Uterus (tissue), 4 donors: Measurements from ENCODE around the gene FTSJ3. TPM values are rescaled to one million over a fixed set of nuclear protein-coding genes. Genes with fewer than 3 reads are reported as not detected.

Experiments
- DNase-seq, 2 donors: peaks; one replicate each; pipeline ENCODE4 v3.0.0-alpha.2; 2019 to 2020
- H3K27ac ChIP-seq, 2 donors: fragments of 200-600 bp; sonication (generic); 1 replicate in 1 of 2; 2 replicates in 1 of 2; pipeline ENCODE4 v1.5.1; 2016 to 2018
- H3K27me3 ChIP-seq, 2 donors: fragments of 200-600 bp; sonication (generic); one replicate each; pipeline ENCODE4 v1.5.1; 2018 to 2019; ENCODE audit warnings: control low read depth in 1 of 2
- H3K36me3 ChIP-seq, 2 donors: fragments of 200-600 bp; sonication (generic); one replicate each; pipeline ENCODE4 v1.5.1; 2019; ENCODE audit warnings: control low read depth in 1 of 2
- H3K4me1 ChIP-seq, 2 donors: fragments of 200-600 bp; sonication (generic); one replicate each; pipeline ENCODE4 v1.5.1; 2018 to 2019; ENCODE audit warnings: control low read depth in 1 of 2
- H3K4me3 ChIP-seq, 2 donors: fragments of 200-600 bp; sonication (generic); 1 replicate in 1 of 2; 2 replicates in 1 of 2; pipeline ENCODE4 v1.5.1; 2018 to 2019; ENCODE audit warnings: mild to moderate bottlenecking in 1 of 2
- H3K9me3 ChIP-seq, 2 donors: fragments of 200-600 bp; sonication (generic); one replicate each; pipeline ENCODE4 v1.5.1; 2019; ENCODE audit warnings: control low read depth in 1 of 2
- CTCF ChIP-seq, 4 experiments: fragments of 200-600 bp in 2 of 4; fragments of 450-650 bp in 2 of 4; sonication (generic) in 2 of 4; IDR thresholded peaks; one replicate each; pipeline ENCODE4 v1.5.1; 2016 to 2019; ENCODE audit warnings: antibody characterized with exemption in 4 of 4, mild to moderate bottlenecking in 2 of 4, moderate library complexity in 1 of 4
- POLR2A ChIP-seq, 2 donors: fragments of 450-650 bp; IDR thresholded peaks; one replicate each; pipeline ENCODE4 v1.6.1; 2016; ENCODE audit warnings: antibody characterized with exemption in 2 of 2, mild to moderate bottlenecking in 1 of 2, moderate library complexity in 1 of 2
- intact Hi-C: fragments of 100-400 bp; cut with DNase I; formaldehyde crosslinking; loops from one replicate; pipeline ENCODE4 v1.15.1; 2023; ENCODE audit warnings: low total_unique reads
- total RNA-seq, 4 donors: library from RNA; depleted of rRNA in 3 of 4; stranded (reverse); fragments of >200 nt in 3 of 4; gene quantifications; one replicate each; pipeline versions ENCODE4 v1.1.0 to v1.2.4, GENCODE V29; 2014 to 2023
- donor health status: DM: yes; HTN: yes; CAD: no.

Gene FTSJ3
- total RNA-seq, 4 donors from 2014 or later, result 29.7 to 64.7 (median 53.3) TPM

DNA sequence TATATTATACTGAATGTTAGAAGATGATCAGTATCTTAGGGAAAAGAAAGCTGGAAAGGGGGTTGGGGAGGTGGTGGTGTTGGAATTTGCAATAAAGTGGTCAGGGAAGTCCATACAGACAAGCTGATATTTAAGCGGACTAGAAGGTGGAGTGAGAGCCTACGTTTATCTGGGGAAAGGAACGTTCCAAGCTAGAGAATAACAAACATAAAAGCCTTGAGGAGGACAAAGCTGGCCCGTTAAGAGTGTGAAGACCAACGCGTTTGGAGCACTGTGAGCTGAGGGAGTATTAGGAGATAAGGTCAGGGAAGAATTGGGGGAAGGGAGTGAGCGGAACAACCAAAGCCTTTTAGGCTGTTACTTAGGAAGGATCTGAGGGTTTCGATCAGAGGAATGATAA is 52.0 kb downstream of the FTSJ3 start:
- H3K27ac ChIP-seq, result peak overlapping the region in 1 of 2 donors; percentile 94
- DNase-seq, result no peak
- intact Hi-C loops, result no loop called here
- no peak for TF ChIP-seq POLR2A (IDR thresholded peaks at IDR 0.05)
- TF ChIP-seq CTCF (IDR thresholded peaks at IDR 0.05), result no peak
- no peaks in the 10 kb centered on the region for H3K27me3 ChIP-seq
- no peaks in the 10 kb centered on the region for H3K9me3 ChIP-seq
- H3K36me3 ChIP-seq, result no peaks in the 10 kb centered on the region
- peak overlapping the region; percentile 69 to 94 for H3K4me3 ChIP-seq
- peaks cover 4 to 8% of the 10 kb centered on the region in 2 donors for H3K4me1 ChIP-seq

- Histone ChIP-seq H3K4me3 (peak overlapping the region; percentile 69 to 94), H3K27ac (peak overlapping the region; percentile 94 to 99), H3K36me3 (no peaks in the 10 kb centered on the region), H3K4me1 (peaks cover 4 to 8% of the 10 kb centered on the region in 2 donors), H3K27me3 (no peaks in the 10 kb centered on the region), H3K9me3 (no peaks in the 10 kb centered on the region)
- no peak for TF ChIP-seq CTCF (IDR thresholded peaks at IDR 0.05)
- no peak for DNase-seq
- intact Hi-C loops, result no loop called here
These were observed 52.5 kb downstream of the FTSJ3 start for GRCh38 chr17:63774969-63775265.

GRCh38 chr17:63774141-63774968 is 53.1 kb downstream of the FTSJ3 start, which contains the start of gene DDX42:
Gene DDX42 (plus strand): TSS chr17:63774170. CDS start chr17:63787050, 12,880 bp downstream.
- H3K27me3 ChIP-seq, result no peaks in the 10 kb centered on the region
- intact Hi-C loops, result no loop called here
- no peaks in the 10 kb centered on the region for H3K36me3 ChIP-seq
- no peaks in the 10 kb centered on the region for H3K9me3 ChIP-seq
- peak within 1 kb of the TSS; percentile 94 to 99 for H3K27ac ChIP-seq
- peak within 1 kb of the TSS; percentile 69 to 94 for H3K4me3 ChIP-seq
- TF ChIP-seq POLR2A (IDR thresholded peaks at IDR 0.05) (peak in 1 of 2 donors; percentile 24), CTCF (IDR thresholded peaks at IDR 0.05) (no peak)
- DNase-seq, result peak; percentile 39 to 89
- H3K4me1 ChIP-seq, result peaks cover 4 to 8% of the 10 kb centered on the region in 2 donors

DNA sequence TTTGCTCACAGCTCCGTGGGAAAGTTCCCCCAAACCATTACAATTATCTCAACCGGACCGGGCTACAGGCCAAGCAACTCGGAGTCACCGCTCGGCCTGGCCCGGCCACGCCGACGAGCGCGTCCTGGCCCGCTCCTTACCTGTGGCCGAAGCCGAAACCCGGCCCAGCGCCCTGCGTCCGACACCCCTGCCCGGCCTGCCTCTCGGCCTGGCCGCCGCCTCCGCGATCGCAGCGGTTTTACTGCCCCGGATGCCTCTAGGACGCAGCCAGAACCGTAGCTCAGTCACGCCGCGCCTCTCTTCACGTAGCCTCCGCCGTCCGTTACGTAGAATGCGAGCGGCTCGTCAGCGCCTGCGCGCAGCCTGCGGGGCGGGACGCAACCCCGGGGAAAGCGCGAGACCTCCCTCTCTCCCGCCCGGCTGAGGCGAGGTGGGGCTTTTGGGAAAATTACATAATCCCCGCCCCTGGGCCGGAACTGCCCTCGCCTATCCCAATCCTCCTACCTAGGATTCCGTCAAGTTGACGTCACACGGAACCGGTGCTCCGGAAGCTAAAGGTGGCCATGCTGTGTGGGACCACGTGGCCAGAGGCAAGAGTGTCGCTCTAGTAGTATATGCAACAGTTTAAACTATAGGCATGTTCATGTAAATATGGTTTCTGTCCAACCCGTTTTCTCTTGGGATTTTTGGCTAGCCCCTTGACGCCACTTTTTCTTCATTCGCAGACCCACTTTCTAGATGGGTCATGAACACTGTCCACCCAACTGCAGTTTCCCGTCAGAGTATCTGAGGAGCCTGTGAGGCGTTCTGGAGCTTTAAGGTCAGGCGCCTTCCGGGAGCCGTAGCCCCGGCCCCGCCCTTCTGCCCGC is 54.0 kb downstream of the FTSJ3 start, which contains the start of gene CCDC47:
CCDC47 (minus strand) TSS at position 326 of the 869 bp plus-strand sequence. CDS start 7,422 bp downstream, outside the sequence.
- Histone ChIP-seq H3K27ac (peak within 1 kb of the TSS; percentile 94 to 99), H3K4me1 (peaks cover 4 to 8% of the 10 kb centered on the region in 2 donors), H3K9me3 (no peaks in the 10 kb centered on the region), H3K27me3 (no peaks in the 10 kb centered on the region), H3K36me3 (no peaks in the 10 kb centered on the region), H3K4me3 (peak within 1 kb of the TSS; percentile 69 to 94)
- TF ChIP-seq CTCF (IDR thresholded peaks at IDR 0.05) (peak in 1 of 4 experiments; percentile 9), POLR2A (IDR thresholded peaks at IDR 0.05) (peak; percentile 95 to 98)
- peak; percentile 99 for DNase-seq
- intact Hi-C loops, result no loop called here
